ENCODE measurements around the gene SLC6A13.

DNA sequence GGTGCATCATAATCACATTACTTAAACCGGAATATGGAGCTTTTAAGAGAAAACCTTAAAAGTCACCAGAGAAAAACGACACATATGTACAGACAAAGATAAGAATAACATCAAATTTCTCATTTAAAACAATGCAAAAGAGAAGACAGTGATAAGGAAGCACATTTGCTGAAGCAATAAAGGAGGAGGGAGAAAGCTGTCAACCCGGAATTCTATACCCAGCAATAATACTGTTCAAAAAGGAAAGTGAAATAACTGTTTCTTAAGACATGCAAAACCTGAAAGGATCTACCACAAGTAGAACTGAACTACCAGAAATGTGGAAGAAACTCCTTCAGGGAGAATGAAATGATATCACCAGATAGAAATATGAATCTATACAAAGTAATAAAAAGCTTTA lies 15.4 kb downstream of the SLC6A13 start:
- TF ChIP-seq, protein P1, sequence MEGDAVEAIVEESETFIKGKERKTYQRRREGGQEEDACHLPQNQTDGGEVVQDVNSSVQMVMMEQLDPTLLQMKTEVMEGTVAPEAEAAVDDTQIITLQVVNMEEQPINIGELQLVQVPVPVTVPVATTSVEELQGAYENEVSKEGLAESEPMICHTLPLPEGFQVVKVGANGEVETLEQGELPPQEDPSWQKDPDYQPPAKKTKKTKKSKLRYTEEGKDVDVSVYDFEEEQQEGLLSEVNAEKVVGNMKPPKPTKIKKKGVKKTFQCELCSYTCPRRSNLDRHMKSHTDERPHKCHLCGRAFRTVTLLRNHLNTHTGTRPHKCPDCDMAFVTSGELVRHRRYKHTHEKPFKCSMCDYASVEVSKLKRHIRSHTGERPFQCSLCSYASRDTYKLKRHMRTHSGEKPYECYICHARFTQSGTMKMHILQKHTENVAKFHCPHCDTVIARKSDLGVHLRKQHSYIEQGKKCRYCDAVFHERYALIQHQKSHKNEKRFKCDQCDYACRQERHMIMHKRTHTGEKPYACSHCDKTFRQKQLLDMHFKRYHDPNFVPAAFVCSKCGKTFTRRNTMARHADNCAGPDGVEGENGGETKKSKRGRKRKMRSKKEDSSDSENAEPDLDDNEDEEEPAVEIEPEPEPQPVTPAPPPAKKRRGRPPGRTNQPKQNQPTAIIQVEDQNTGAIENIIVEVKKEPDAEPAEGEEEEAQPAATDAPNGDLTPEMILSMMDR (IDR thresholded peaks at IDR 0.05): no peak
- no peak for TF ChIP-seq MAFK (IDR thresholded peaks at IDR 0.05; ENCODE audit: partially characterized antibody)
- no peak for TF ChIP-seq SMC3 (IDR thresholded peaks at IDR 0.05)
- TF ChIP-seq, protein P2, sequence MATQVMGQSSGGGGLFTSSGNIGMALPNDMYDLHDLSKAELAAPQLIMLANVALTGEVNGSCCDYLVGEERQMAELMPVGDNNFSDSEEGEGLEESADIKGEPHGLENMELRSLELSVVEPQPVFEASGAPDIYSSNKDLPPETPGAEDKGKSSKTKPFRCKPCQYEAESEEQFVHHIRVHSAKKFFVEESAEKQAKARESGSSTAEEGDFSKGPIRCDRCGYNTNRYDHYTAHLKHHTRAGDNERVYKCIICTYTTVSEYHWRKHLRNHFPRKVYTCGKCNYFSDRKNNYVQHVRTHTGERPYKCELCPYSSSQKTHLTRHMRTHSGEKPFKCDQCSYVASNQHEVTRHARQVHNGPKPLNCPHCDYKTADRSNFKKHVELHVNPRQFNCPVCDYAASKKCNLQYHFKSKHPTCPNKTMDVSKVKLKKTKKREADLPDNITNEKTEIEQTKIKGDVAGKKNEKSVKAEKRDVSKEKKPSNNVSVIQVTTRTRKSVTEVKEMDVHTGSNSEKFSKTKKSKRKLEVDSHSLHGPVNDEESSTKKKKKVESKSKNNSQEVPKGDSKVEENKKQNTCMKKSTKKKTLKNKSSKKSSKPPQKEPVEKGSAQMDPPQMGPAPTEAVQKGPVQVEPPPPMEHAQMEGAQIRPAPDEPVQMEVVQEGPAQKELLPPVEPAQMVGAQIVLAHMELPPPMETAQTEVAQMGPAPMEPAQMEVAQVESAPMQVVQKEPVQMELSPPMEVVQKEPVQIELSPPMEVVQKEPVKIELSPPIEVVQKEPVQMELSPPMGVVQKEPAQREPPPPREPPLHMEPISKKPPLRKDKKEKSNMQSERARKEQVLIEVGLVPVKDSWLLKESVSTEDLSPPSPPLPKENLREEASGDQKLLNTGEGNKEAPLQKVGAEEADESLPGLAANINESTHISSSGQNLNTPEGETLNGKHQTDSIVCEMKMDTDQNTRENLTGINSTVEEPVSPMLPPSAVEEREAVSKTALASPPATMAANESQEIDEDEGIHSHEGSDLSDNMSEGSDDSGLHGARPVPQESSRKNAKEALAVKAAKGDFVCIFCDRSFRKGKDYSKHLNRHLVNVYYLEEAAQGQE (IDR thresholded peaks at IDR 0.05): no peak
- no peak for TF ChIP-seq POLR2AphosphoS2 (conservative IDR thresholded peaks at IDR 0.05; ENCODE audit: low read length)
- no peak for TF ChIP-seq RFX5 (IDR thresholded peaks at IDR 0.05)
- no peak for TF ChIP-seq JUNB (IDR thresholded peaks at IDR 0.05)
- TF ChIP-seq CHD2 (IDR thresholded peaks at IDR 0.05; ENCODE audit: low read length, partially characterized antibody): no peak
- no peak for TF ChIP-seq POLR2A (IDR thresholded peaks at IDR 0.05; ENCODE audit: low read length)
- TF ChIP-seq, protein P3, sequence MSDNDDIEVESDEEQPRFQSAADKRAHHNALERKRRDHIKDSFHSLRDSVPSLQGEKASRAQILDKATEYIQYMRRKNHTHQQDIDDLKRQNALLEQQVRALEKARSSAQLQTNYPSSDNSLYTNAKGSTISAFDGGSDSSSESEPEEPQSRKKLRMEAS (IDR thresholded peaks at IDR 0.05): no peak
- TF ChIP-seq MYC (IDR thresholded peaks at IDR 0.05; ENCODE audit: borderline replicate concordance, low read length): no peak
